Measurements from ENCODE around the gene RC3H1. TPM values are rescaled to one million over a fixed set of nuclear protein-coding genes. Genes with fewer than 3 reads are reported as not detected.

Gene RC3H1, protein sequence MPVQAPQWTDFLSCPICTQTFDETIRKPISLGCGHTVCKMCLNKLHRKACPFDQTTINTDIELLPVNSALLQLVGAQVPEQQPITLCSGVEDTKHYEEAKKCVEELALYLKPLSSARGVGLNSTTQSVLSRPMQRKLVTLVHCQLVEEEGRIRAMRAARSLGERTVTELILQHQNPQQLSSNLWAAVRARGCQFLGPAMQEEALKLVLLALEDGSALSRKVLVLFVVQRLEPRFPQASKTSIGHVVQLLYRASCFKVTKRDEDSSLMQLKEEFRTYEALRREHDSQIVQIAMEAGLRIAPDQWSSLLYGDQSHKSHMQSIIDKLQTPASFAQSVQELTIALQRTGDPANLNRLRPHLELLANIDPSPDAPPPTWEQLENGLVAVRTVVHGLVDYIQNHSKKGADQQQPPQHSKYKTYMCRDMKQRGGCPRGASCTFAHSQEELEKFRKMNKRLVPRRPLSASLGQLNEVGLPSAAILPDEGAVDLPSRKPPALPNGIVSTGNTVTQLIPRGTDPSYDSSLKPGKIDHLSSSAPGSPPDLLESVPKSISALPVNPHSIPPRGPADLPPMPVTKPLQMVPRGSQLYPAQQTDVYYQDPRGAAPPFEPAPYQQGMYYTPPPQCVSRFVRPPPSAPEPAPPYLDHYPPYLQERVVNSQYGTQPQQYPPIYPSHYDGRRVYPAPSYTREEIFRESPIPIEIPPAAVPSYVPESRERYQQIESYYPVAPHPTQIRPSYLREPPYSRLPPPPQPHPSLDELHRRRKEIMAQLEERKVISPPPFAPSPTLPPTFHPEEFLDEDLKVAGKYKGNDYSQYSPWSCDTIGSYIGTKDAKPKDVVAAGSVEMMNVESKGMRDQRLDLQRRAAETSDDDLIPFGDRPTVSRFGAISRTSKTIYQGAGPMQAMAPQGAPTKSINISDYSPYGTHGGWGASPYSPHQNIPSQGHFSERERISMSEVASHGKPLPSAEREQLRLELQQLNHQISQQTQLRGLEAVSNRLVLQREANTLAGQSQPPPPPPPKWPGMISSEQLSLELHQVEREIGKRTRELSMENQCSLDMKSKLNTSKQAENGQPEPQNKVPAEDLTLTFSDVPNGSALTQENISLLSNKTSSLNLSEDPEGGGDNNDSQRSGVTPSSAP
- total RNA-seq (2022) (42.1 and 44.2 TPM in 2 replicates), Bru-seq, nascent RNA (percentile 92 among the genes with signal in this experiment), BruChase-seq, experiment 1, labeled RNA remaining after a 6-hour chase (percentile 91 among the genes with signal in this experiment), BruChase-seq, experiment 2, labeled RNA remaining after a 2-hour chase (percentile 95 among the genes with signal in this experiment)
- long read RNA-seq, full-length matches to known transcripts: 2 of 32 reads
- long read RNA-seq, partial matches to known transcripts: 1 of 32 reads
- long read RNA-seq, other reads (novel, unspliced or antisense): 29 of 32 reads

DNA sequence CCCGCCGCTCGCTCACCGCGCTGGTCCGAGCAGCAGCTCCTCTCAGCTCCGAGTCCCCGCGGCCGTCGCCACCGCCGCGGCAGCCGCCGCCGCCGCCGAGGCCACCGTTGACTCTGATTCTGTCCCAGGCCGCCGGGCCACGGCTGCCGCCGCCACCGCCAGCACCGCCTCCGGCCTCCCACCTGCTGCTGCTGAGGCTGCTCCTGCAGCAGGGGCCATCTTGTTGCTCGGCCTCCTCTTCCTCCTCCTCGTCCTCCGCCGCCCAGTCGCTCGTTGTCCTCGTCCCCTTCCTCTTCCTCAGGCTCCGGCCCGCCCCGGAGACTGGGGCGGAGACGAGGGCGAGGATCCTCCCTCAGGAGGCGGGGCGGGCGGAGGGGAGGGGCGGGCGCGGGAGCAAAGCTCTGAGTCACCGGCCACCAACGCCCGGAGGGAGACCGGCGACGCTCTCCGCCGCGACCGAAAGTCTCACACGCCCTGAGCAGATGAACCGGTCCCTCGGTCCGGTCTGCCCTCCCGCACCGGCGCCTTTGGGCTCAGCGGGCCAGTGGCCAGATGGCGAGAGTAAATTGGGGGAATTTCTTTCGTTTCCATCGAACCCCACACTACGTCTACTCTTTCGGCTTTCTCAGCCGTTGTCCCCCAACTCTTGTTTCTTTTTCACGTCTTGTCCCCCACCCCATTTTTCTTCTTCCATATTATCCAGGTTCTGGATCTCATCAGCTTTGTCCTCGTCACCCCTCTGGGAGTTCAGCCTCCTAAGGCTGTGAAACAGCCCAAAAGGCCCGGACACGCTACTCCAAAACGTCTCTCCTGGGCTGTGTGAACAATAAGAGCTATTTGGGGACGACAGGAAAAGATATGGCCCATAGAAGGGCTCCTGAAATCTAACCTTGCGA is at the start of gene RC3H1:
TSS of gene RC3H1 (minus strand) at position 278 of the 896 bp plus-strand sequence. CDS start 29,372 bp downstream, outside the sequence.
- Mint-ChIP-seq H3K27ac (ENCODE audit: unreplicated experiment) (peak within 1 kb of the TSS; percentile 94), H3K4me1 (ENCODE audit: low read depth, unreplicated experiment) (peaks cover 26% of the 10 kb centered on the region), H3K4me3 (ENCODE audit: low read depth, unreplicated experiment) (peak within 1 kb of the TSS; percentile 77), H3K27me3 (ENCODE audit: unreplicated experiment) (no peaks in the 10 kb centered on the region), H3K9me3 (ENCODE audit: low read depth, unreplicated experiment) (no peaks in the 10 kb centered on the region), H3K36me3 (ENCODE audit: insufficient read depth, unreplicated experiment) (peaks cover 33% of the 10 kb centered on the region)
- TF ChIP-seq, protein P1, sequence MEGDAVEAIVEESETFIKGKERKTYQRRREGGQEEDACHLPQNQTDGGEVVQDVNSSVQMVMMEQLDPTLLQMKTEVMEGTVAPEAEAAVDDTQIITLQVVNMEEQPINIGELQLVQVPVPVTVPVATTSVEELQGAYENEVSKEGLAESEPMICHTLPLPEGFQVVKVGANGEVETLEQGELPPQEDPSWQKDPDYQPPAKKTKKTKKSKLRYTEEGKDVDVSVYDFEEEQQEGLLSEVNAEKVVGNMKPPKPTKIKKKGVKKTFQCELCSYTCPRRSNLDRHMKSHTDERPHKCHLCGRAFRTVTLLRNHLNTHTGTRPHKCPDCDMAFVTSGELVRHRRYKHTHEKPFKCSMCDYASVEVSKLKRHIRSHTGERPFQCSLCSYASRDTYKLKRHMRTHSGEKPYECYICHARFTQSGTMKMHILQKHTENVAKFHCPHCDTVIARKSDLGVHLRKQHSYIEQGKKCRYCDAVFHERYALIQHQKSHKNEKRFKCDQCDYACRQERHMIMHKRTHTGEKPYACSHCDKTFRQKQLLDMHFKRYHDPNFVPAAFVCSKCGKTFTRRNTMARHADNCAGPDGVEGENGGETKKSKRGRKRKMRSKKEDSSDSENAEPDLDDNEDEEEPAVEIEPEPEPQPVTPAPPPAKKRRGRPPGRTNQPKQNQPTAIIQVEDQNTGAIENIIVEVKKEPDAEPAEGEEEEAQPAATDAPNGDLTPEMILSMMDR (IDR thresholded peaks at IDR 0.05; ENCODE audit: unreplicated experiment): no peak
- DNase-seq: peak; percentile 91
- TSS peak; percentile 99 for BruUV-seq (replicated peaks)
- CTCF ChIA-PET: interaction anchor here (0.6 to 1.9 kb wide), 7 partner anchors 12 to 798 kb away, joined by 3 to 9 read pairs (median 3); no protein-coding TSS in a partner anchor
- intact Hi-C loops (cut with micrococcal nuclease; ENCODE audit: unreplicated experiment): loop anchor here (5.0 to 10.0 kb wide), 4 partner anchors 50 to 972 kb away; partner anchors contain the start of genes CACYBP, GAS5, RABGAP1L and ZBTB37

DNA sequence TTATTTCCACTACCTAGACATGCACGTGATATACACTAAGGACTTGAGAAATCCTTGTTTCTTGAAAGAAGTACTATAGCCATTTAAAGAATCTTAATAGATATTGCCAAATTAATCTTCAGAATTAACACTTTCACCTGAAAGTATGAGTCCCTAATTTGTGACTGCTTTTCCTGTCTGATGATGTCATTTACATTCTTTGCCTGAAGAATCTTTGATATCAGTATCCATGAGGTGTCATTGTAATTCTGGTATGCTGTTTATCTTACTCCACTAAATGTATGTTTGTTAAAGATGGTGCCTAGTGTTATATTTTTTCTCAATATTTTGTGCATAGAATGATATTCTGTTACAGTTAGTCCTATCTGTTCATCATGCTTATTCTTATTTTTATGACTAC is 48.5 kb upstream of the RC3H1 start:
- no peaks in the 10 kb centered on the region for H3K9me3 Mint-ChIP-seq (ENCODE audit: low read depth, unreplicated experiment)
- H3K27me3 Mint-ChIP-seq (ENCODE audit: unreplicated experiment): no peaks in the 10 kb centered on the region
- intact Hi-C loops (cut with micrococcal nuclease; ENCODE audit: unreplicated experiment): loop anchor here (5.0 kb wide), 2 partner anchors 48 to 203 kb away; partner anchors contain the start of genes GAS5, RC3H1 and ZBTB37
- BruUV-seq (replicated peaks): no TSS peak
- CTCF ChIA-PET: no interaction called here
- H3K36me3 Mint-ChIP-seq (ENCODE audit: insufficient read depth, unreplicated experiment): no peaks in the 10 kb centered on the region
- TF ChIP-seq, protein P1 (IDR thresholded peaks at IDR 0.05; ENCODE audit: unreplicated experiment): no peak
- DNase-seq: no peak
- no peak overlapping the region for H3K4me3 Mint-ChIP-seq (ENCODE audit: low read depth, unreplicated experiment)
- no peak overlapping the region for H3K27ac Mint-ChIP-seq (ENCODE audit: unreplicated experiment)
- H3K4me1 Mint-ChIP-seq (ENCODE audit: low read depth, unreplicated experiment): no peaks in the 10 kb centered on the region

DNA sequence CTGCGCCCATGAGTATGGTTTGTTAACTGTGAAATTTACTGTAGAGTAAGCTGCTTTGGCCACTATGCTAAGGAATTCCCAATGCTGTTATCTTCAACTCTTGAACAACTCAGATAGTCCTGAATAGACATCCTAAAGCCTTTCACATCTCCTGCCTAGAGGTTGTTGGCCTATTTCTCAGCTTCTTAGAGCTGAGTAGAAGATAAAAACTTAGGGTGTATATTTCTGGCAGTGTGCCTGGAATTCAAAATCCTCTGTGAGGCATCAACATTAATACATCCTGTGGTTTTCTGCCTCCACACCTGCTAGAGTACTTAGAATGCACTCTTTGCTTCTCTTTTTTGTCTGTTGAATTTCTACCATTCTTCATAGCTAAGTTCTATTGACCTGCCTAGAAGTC is 45.8 kb upstream of the RC3H1 start:
- Mint-ChIP-seq H3K27me3 (ENCODE audit: unreplicated experiment) (no peaks in the 10 kb centered on the region), H3K9me3 (ENCODE audit: low read depth, unreplicated experiment) (no peaks in the 10 kb centered on the region), H3K4me1 (ENCODE audit: low read depth, unreplicated experiment) (no peaks in the 10 kb centered on the region), H3K36me3 (ENCODE audit: insufficient read depth, unreplicated experiment) (no peaks in the 10 kb centered on the region), H3K27ac (ENCODE audit: unreplicated experiment) (no peak overlapping the region), H3K4me3 (ENCODE audit: low read depth, unreplicated experiment) (no peak overlapping the region)
- CTCF ChIA-PET: interaction anchor here (1.1 kb wide), 1 partner anchor 45 kb away, joined by 3 read pairs; no protein-coding TSS in a partner anchor
- TF ChIP-seq, protein P1 (IDR thresholded peaks at IDR 0.05; ENCODE audit: unreplicated experiment): no peak
- no TSS peak for BruUV-seq (replicated peaks)
- intact Hi-C loops (cut with micrococcal nuclease; ENCODE audit: unreplicated experiment): no loop called here
- DNase-seq: no peak
